Breast epithelium (tissue), 4 donors: ENCODE data around the gene SLC26A4. TPM values are rescaled to one million over a fixed set of nuclear protein-coding genes. Genes with fewer than 3 reads are reported as not detected.

Source experiments
- DNase-seq, 2 donors: peaks; one replicate each; pipeline ENCODE4 v3.0.0-alpha.2; 2019; ENCODE audit warnings: low spot score in 2 of 2
- H3K27ac ChIP-seq, 2 donors: fragments of 200-600 bp; sonication (generic) in 1 of 2; one replicate each; pipeline ENCODE4 v1.5.1; 2016 to 2019; ENCODE audit warnings: mild to moderate bottlenecking in 1 of 2
- H3K27me3 ChIP-seq, 2 donors: fragments of 200-600 bp; sonication (generic) in 1 of 2; one replicate each; pipeline versions ENCODE4 v1.5.1 to v1.6.0; 2017 to 2019; ENCODE audit warnings: control low read depth in 1 of 2, mild to moderate bottlenecking in 1 of 2
- H3K36me3 ChIP-seq: fragments of 200-600 bp; one replicate; pipeline ENCODE4 v1.5.1; 2019
- H3K4me1 ChIP-seq, 2 donors: fragments of 200-600 bp; sonication (generic); one replicate each; pipeline ENCODE4 v1.5.1; 2016 to 2019; ENCODE audit warnings: control low read depth in 1 of 2
- H3K4me3 ChIP-seq, 3 donors: fragments of 200-600 bp; sonication (generic); 1 replicate in 2 of 3; 2 replicates in 1 of 3; pipeline ENCODE4 v1.5.1; 2016 to 2019; ENCODE audit warnings: mild to moderate bottlenecking in 3 of 3, moderate library complexity in 2 of 3
- H3K9me3 ChIP-seq, 2 donors: fragments of 200-600 bp; sonication (generic) in 1 of 2; one replicate each; pipeline ENCODE4 v1.5.1; 2016 to 2019; ENCODE audit warnings: control low read depth in 1 of 2
- CTCF ChIP-seq, 3 donors: fragments of 450-650 bp; IDR thresholded peaks; one replicate each; pipeline ENCODE4 v1.5.1; 2016 to 2017; ENCODE audit warnings: antibody characterized with exemption in 3 of 3, mild to moderate bottlenecking in 3 of 3, moderate library complexity in 3 of 3
- POLR2A ChIP-seq: fragments of 450-650 bp; IDR thresholded peaks from one replicate; pipeline ENCODE4 v1.6.1; 2016; ENCODE audit warnings: antibody characterized with exemption, mild to moderate bottlenecking, moderate library complexity
- POLR2AphosphoS5 ChIP-seq, 3 donors: sonication (generic); formaldehyde crosslinking; IDR thresholded peaks; one replicate each; pipeline ENCODE4 v1.6.1; 2017; ENCODE audit warnings: antibody characterized with exemption in 3 of 3
- intact Hi-C: fragments of 100-400 bp; cut with DNase I; formaldehyde crosslinking; loops from one replicate; pipeline ENCODE4 v1.15.1; 2023; ENCODE audit warnings: low total_unique reads
- total RNA-seq, 3 donors: library from RNA; depleted of rRNA; stranded (reverse); fragments of >200 nt; gene quantifications; one replicate each; pipeline ENCODE4 v1.1.0, GENCODE V29; 2016

SLC26A4 gene
- total RNA-seq, 3 donors from 2014 or later: 0.44 to 1.3 (median 0.48) TPM

- Histone ChIP-seq H3K4me3 (no peak overlapping the region), H3K4me1 (no peaks in the 10 kb centered on the region), H3K36me3 (no peaks in the 10 kb centered on the region), H3K27ac (no peak overlapping the region), H3K9me3 (no peaks in the 10 kb centered on the region), H3K27me3 (no peaks in the 10 kb centered on the region)
- no peak for DNase-seq
- TF ChIP-seq POLR2A (no peak), POLR2AphosphoS5 (IDR thresholded peaks at IDR 0.05) (no peak), CTCF (IDR thresholded peaks at IDR 0.05) (no peak)
- intact Hi-C loops: no loop called here
These were observed 17.6 kb downstream of the SLC26A4 start for GRCh38 chr7:107678110-107678753.

- TF ChIP-seq POLR2A: no peak
- TF ChIP-seq POLR2AphosphoS5 (IDR thresholded peaks at IDR 0.05): no peak
- no peak for TF ChIP-seq CTCF (IDR thresholded peaks at IDR 0.05)
- no peak for DNase-seq
- H3K9me3 ChIP-seq: no peaks in the 10 kb centered on the region
- no peaks in the 10 kb centered on the region for H3K4me1 ChIP-seq
- intact Hi-C loops: no loop called here
- H3K27me3 ChIP-seq: no peaks in the 10 kb centered on the region
- no peak overlapping the region for H3K27ac ChIP-seq
- no peak overlapping the region for H3K4me3 ChIP-seq
- no peaks in the 10 kb centered on the region for H3K36me3 ChIP-seq
These were observed 19.9 kb downstream of the SLC26A4 start for GRCh38 chr7:107680478-107680877.

GRCh38 chr7:107682886-107683285 lies 22.3 kb downstream of the SLC26A4 start:
- no peaks in the 10 kb centered on the region for H3K9me3 ChIP-seq
- no peak for TF ChIP-seq POLR2AphosphoS5 (IDR thresholded peaks at IDR 0.05)
- TF ChIP-seq POLR2A: no peak
- no peak for TF ChIP-seq CTCF (IDR thresholded peaks at IDR 0.05)
- no peak overlapping the region for H3K4me3 ChIP-seq
- H3K27me3 ChIP-seq: no peaks in the 10 kb centered on the region
- H3K4me1 ChIP-seq: no peaks in the 10 kb centered on the region
- intact Hi-C loops: no loop called here
- H3K27ac ChIP-seq: no peak overlapping the region
- no peaks in the 10 kb centered on the region for H3K36me3 ChIP-seq
- DNase-seq: no peak

GRCh38 chr7:107684287-107684686 lies 23.7 kb downstream of the SLC26A4 start:
- no peak overlapping the region for H3K4me3 ChIP-seq
- intact Hi-C loops: no loop called here
- no peak for DNase-seq
- H3K27me3 ChIP-seq: no peaks in the 10 kb centered on the region
- TF ChIP-seq POLR2AphosphoS5 (IDR thresholded peaks at IDR 0.05) (no peak), POLR2A (no peak), CTCF (IDR thresholded peaks at IDR 0.05) (no peak)
- no peaks in the 10 kb centered on the region for H3K4me1 ChIP-seq
- no peaks in the 10 kb centered on the region for H3K9me3 ChIP-seq
- no peak overlapping the region for H3K27ac ChIP-seq
- no peaks in the 10 kb centered on the region for H3K36me3 ChIP-seq

GRCh38 chr7:107684947-107685463 lies 24.4 kb downstream of the SLC26A4 start:
- Histone ChIP-seq H3K27me3 (no peaks in the 10 kb centered on the region), H3K4me3 (no peak overlapping the region), H3K36me3 (no peaks in the 10 kb centered on the region), H3K9me3 (no peaks in the 10 kb centered on the region), H3K27ac (no peak overlapping the region), H3K4me1 (no peaks in the 10 kb centered on the region)
- TF ChIP-seq POLR2A (no peak), POLR2AphosphoS5 (IDR thresholded peaks at IDR 0.05) (no peak), CTCF (IDR thresholded peaks at IDR 0.05) (no peak)
- intact Hi-C loops: no loop called here
- no peak for DNase-seq
